GM23248 (cell line): Measurements from ENCODE around the gene AKR1C1. TPM values are rescaled to one million over a fixed set of nuclear protein-coding genes. Genes with fewer than 3 reads are reported as not detected.
"Not testable (repeated sequence)": the region's sequence is repeated elsewhere in the genome, so short reads cannot be mapped to it uniquely, and the experiment has no call there.

ENCODE experiments used
- DNase-seq: peaks from one replicate; pipeline ENCODE4 v3.0.0-alpha.2; 2015
- H2AFZ ChIP-seq: fragments of 200-600 bp; sonication (generic); 2 replicates; pipeline ENCODE4 v1.6.1; 2016; ENCODE audit warnings: antibody characterized with exemption
- H3F3A ChIP-seq: fragments of 200-600 bp; sonication (generic); 2 replicates; pipeline ENCODE4 v1.6.1; 2016; ENCODE audit warnings: mild to moderate bottlenecking, antibody characterized with exemption, mixed run types; ENCODE audit not compliant: insufficient read depth
- H3K27ac ChIP-seq: fragments of 200-600 bp; sonication (generic); 2 replicates; pipeline ENCODE4 v1.5.1; 2016; ENCODE audit warnings: mild to moderate bottlenecking
- H3K27me3 ChIP-seq: fragments of 200-600 bp; sonication (generic); replicated peaks from 2 replicates; pipeline ENCODE4 v1.6.1; 2016; ENCODE audit warnings: mild to moderate bottlenecking; ENCODE audit not compliant: insufficient read depth
- H3K36me3 ChIP-seq: fragments of 200-600 bp; sonication (generic); 2 replicates; pipeline ENCODE4 v1.6.1; 2016; ENCODE audit warnings: low read depth, mild to moderate bottlenecking
- H3K4me1 ChIP-seq: fragments of 200-600 bp; sonication (generic); 2 replicates; pipeline ENCODE4 v1.6.1; 2016; ENCODE audit warnings: mild to moderate bottlenecking; ENCODE audit not compliant: insufficient read depth
- H3K4me2 ChIP-seq: fragments of 200-600 bp; sonication (generic); one replicate; pipeline ENCODE4 v1.6.1; 2016; ENCODE audit warnings: mild to moderate bottlenecking; ENCODE audit not compliant: unreplicated experiment
- H3K4me3 ChIP-seq: fragments of 200-600 bp; sonication (generic); 2 replicates; pipeline ENCODE4 v1.5.1; 2016; ENCODE audit warnings: mild to moderate bottlenecking
- H3K79me2 ChIP-seq: fragments of 200-600 bp; sonication (generic); 2 replicates; pipeline ENCODE4 v1.6.1; 2016; ENCODE audit warnings: mild to moderate bottlenecking; ENCODE audit not compliant: insufficient read depth
- H3K9ac ChIP-seq: fragments of 200-600 bp; sonication (generic); 2 replicates; pipeline ENCODE4 v1.6.1; 2016; ENCODE audit warnings: mild to moderate bottlenecking
- H3K9me2 ChIP-seq: fragments of 200-600 bp; sonication (generic); 2 replicates; pipeline ENCODE4 v1.6.1; 2016; ENCODE audit warnings: mixed run types, mild to moderate bottlenecking, moderate library complexity; ENCODE audit not compliant: insufficient read depth
- H3K9me3 ChIP-seq: fragments of 200-600 bp; sonication (generic); one replicate; pipeline ENCODE4 v1.6.1; 2017; ENCODE audit warnings: low read depth
- H4K20me1 ChIP-seq: fragments of 200-600 bp; sonication (generic); 2 replicates; pipeline ENCODE4 v1.6.0; 2016; ENCODE audit not compliant: insufficient read depth
- EZH2 ChIP-seq: fragments of 200-600 bp; sonication (generic); IDR thresholded peaks from 2 replicates; pipeline ENCODE4 v1.6.1; 2018; ENCODE audit warnings: antibody characterized with exemption, mild to moderate bottlenecking; ENCODE audit not compliant: insufficient read depth, poor library complexity, severe bottlenecking
- EZH2phosphoT487 ChIP-seq: fragments of 200-600 bp; sonication (generic); IDR thresholded peaks from 2 replicates; pipeline ENCODE4 v1.6.1; 2018; ENCODE audit warnings: antibody characterized with exemption, moderate library complexity, mild to moderate bottlenecking, low read depth; ENCODE audit not compliant: insufficient read depth
- WGBS, 2 experiments: methylation state at CpG; one replicate each; pipeline ENCODE4 v1.1.6; 2015 to 2017; ENCODE audit warnings: low lambda C conversion rate in 2 of 2, low coverage in 1 of 2; ENCODE audit errors: missing lambda C conversion rate in 2 of 2; 5-methylcytosine and 5-hydroxymethylcytosine counted together
- in situ Hi-C: fragments of 300-500 bp; cut with MboI; formaldehyde crosslinking; loops from 2 replicates; pipeline ENCODE4 v1.15.0; 2020
- polyA plus RNA-seq: library from polyadenylated mRNA; unstranded; fragments of >200 nt; fragmentation: Nextera tagmentation; extraction: Ambion mirVana; gene quantifications from 2 replicates; pipeline ENCODE4 v1.2.1, GENCODE V29; 2016
- total RNA-seq: library from RNA; depleted of rRNA; stranded (reverse); fragments of >200 nt; shearing (Covaris generic); gene quantifications from 2 replicates; pipeline ENCODE4 v1.2.3, GENCODE V29; 2014

Gene AKR1C1
- total and polyA plus RNA-seq, 2 experiments from 2014 or later = 39.4 to 44.5 TPM

GRCh38 chr10:4947635-4948596 is 15.3 kb upstream of the AKR1C1 start:
- in situ Hi-C loops = no loop called here
- no peaks in the 10 kb centered on the region for H3K36me3 ChIP-seq
- peak overlapping the region; percentile 62 for H3K4me2 ChIP-seq
- H3K9ac ChIP-seq = peak overlapping the region; percentile 66
- H3F3A ChIP-seq = peaks cover 28% of the 10 kb centered on the region
- TF ChIP-seq EZH2 (no peak), EZH2phosphoT487 (no peak)
- peak overlapping the region; percentile 62 for H2AFZ ChIP-seq
- H3K27me3 ChIP-seq = no peaks in the 10 kb centered on the region
- no peaks in the 10 kb centered on the region for H3K79me2 ChIP-seq
- H3K9me3 ChIP-seq = no peaks in the 10 kb centered on the region
- H3K27ac ChIP-seq = peak overlapping the region; percentile 92
- no peaks in the 10 kb centered on the region for H4K20me1 ChIP-seq
- no peaks in the 10 kb centered on the region for H3K9me2 ChIP-seq
- DNase-seq = peak; percentile 96
- peaks cover 44% of the 10 kb centered on the region for H3K4me1 ChIP-seq
- H3K4me3 ChIP-seq = peak overlapping the region; percentile 17; the same call in 1 of the 2 replicates
- WGBS, 2 experiments = 1 to 3% methylated on average over 5 of the region's 5 CpGs

DNA sequence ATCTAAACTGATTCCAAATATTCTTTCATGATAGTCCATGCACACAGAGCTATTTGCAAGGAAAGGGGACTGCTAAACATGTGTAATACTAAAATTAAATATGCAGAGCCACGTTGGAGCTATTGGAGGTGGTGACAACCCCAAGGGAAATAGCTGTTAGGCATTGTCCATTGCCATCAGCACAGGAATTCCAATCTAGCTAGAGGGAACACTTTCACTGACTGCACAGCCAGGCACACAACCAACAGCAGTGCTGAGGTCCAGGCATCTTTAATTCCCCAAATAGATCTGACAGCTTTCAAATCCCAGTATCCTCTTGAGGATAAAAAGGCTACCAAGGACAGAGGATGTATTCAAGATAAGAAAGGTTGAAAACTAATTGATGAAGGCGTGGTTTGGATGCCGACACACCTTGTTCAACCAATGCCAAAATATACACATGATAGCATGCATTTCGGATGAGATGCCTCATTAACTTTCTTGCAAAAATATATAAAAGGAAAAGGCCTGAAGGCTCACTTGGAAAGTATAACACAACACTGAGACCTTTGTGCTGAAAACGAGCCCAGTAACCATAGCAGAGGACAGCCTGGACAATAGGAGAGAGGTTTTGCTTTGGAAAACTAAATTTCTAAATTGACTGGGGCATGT is 11.6 kb upstream of the AKR1C1 start:
- peaks cover 19% of the 10 kb centered on the region for H3F3A ChIP-seq
- H3K9me3 ChIP-seq, H3K9ac ChIP-seq, in situ Hi-C loops, H2AFZ ChIP-seq, DNase-seq, H3K79me2 ChIP-seq, H4K20me1 ChIP-seq, H3K4me2 ChIP-seq, H3K27ac ChIP-seq, H3K36me3 ChIP-seq, H3K9me2 ChIP-seq, H3K4me3 ChIP-seq, H3K27me3 ChIP-seq: not testable (repeated sequence)
- H3K4me1 ChIP-seq = peaks cover 22% of the 10 kb centered on the region
- 65 to 76% methylated on average over 3 to 4 of the region's 5 CpGs for WGBS, 2 experiments

GRCh38 chr10:4953405-4953804 is 9.8 kb upstream of the AKR1C1 start:
- no peak overlapping the region for H3K4me2 ChIP-seq
- no peaks in the 10 kb centered on the region for H3K9me3 ChIP-seq
- no peaks in the 10 kb centered on the region for H3K27me3 ChIP-seq
- no peaks in the 10 kb centered on the region for H3K9me2 ChIP-seq
- DNase-seq = no peak
- H3K4me3 ChIP-seq = no peak overlapping the region
- H3K9ac ChIP-seq = no peak overlapping the region
- H3K27ac ChIP-seq = no peak overlapping the region
- TF ChIP-seq EZH2phosphoT487 (no peak), EZH2 (no peak)
- H3K36me3 ChIP-seq = no peaks in the 10 kb centered on the region
- in situ Hi-C loops = no loop called here
- no peaks in the 10 kb centered on the region for H4K20me1 ChIP-seq
- H2AFZ ChIP-seq = no peak overlapping the region
- peaks cover 5% of the 10 kb centered on the region for H3F3A ChIP-seq
- H3K4me1 ChIP-seq = peaks cover 6% of the 10 kb centered on the region
- H3K79me2 ChIP-seq = no peaks in the 10 kb centered on the region

DNA sequence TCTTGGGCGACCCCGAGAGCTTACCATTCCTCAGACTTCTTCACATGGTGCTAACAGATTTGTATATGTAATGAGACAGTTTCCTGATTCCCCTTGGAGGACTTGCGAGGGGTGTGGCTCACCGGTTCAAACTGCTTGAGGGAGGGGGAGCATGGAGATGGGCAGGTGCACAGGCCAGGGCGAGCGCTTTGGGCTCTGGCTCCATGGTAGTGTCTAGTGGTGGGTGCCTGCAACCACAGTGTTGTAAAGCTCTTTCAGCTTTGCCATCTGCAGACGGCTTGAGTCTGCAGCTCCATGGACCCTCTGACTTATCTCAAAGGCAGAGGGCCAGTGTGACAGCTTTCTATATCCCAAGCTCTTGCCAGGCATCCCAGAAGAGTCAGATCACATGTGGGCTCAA is 7.1 kb upstream of the AKR1C1 start:
- H3K4me2 ChIP-seq, H3K79me2 ChIP-seq, H2AFZ ChIP-seq, DNase-seq, H4K20me1 ChIP-seq, in situ Hi-C loops, H3K27me3 ChIP-seq, H3K9me3 ChIP-seq, H3F3A ChIP-seq, H3K36me3 ChIP-seq, H3K4me3 ChIP-seq, H3K9me2 ChIP-seq, H3K27ac ChIP-seq, H3K4me1 ChIP-seq, H3K9ac ChIP-seq: not testable (repeated sequence)
- WGBS, 2 experiments = 95 to 100% methylated on average over 6 of the region's 7 CpGs

GRCh38 chr10:4956955-4957645 is 6.1 kb upstream of the AKR1C1 start:
- H3K79me2 ChIP-seq, in situ Hi-C loops, H3K9me3 ChIP-seq, H3K27me3 ChIP-seq, H4K20me1 ChIP-seq, H3K4me2 ChIP-seq, H3K4me1 ChIP-seq, H2AFZ ChIP-seq, H3K9me2 ChIP-seq, H3K27ac ChIP-seq, H3K9ac ChIP-seq, H3F3A ChIP-seq, DNase-seq, H3K36me3 ChIP-seq, H3K4me3 ChIP-seq: not testable (repeated sequence)
- 81 to 91% methylated on average over 5 of the region's 5 CpGs for WGBS, 2 experiments

GRCh38 chr10:4961558-4961957 is 1.7 kb upstream of the AKR1C1 start:
- H3K79me2 ChIP-seq, H2AFZ ChIP-seq, in situ Hi-C loops, H4K20me1 ChIP-seq, DNase-seq, H3K9me2 ChIP-seq, H3K36me3 ChIP-seq, H3K4me2 ChIP-seq, H3F3A ChIP-seq, H3K9ac ChIP-seq, H3K4me3 ChIP-seq, H3K27ac ChIP-seq, H3K9me3 ChIP-seq, H3K27me3 ChIP-seq: not testable (repeated sequence)
- 94 to 97% methylated on average over 11 of the region's 11 CpGs for WGBS, 2 experiments
- H3K4me1 ChIP-seq = peaks cover 16% of the 10 kb centered on the region
